ENCODE data around the gene SCUBE1. TPM values are rescaled to one million over a fixed set of nuclear protein-coding genes. Genes with fewer than 3 reads are reported as not detected.

SCUBE1 gene
- total and polyA plus RNA-seq, 10 of the 15 experiments (the other 5 are each of a cell fraction or from before 2014, with no cell fraction given): not detected

GRCh38 chr22:43345761-43346301 lies 2.7 kb upstream of the SCUBE1 start:
- SMC1A ChIA-PET (ENCODE audit: uncharacterized antibody, unreplicated experiment): interaction anchor here (0.7 to 2.5 kb wide), 11 partner anchors 9 to 185 kb away, joined by 3 to 48 read pairs (median 4); no protein-coding TSS in a partner anchor
- in situ Hi-C loops (cut with MboI): loop anchor here (5.0 kb wide), 2 partner anchors 69 to 114 kb away; no protein-coding TSS in a partner anchor
- ATAC-seq: peak; percentile 74

GRCh38 chr22:43345356-43345755 lies 2.2 kb upstream of the SCUBE1 start:
- BruUV-seq (replicated peaks): no TSS peak
- Histone ChIP-seq H3K4me3 (no peak overlapping the region), H3K4me1 (ENCODE audit: control insufficient read depth, insufficient read depth, low read length) (peaks cover 7% of the 10 kb centered on the region), H3K27ac (ENCODE audit: control insufficient read depth, insufficient read depth) (no peak overlapping the region), H4K20me1 (ENCODE audit: control insufficient read depth, insufficient read depth) (no peaks in the 10 kb centered on the region), H3K9me3 (replicated peaks; ENCODE audit: control insufficient read depth, insufficient read depth, low read length) (no peaks in the 10 kb centered on the region; the same call in 2 of the 3 replicates), H3K4me2 (ENCODE audit: control insufficient read depth, insufficient read depth) (no peak overlapping the region), H2AFZ (ENCODE audit: control insufficient read depth, low read depth, low read length) (no peak overlapping the region), H3K36me3 (ENCODE audit: control insufficient read depth in 2 of 2, insufficient read depth in 2 of 2, low read length in 1 of 2) (no peaks in the 10 kb centered on the region), H3K27me3 (replicated peaks in 1 of 2; ENCODE audit: control insufficient read depth in 2 of 2, insufficient read depth in 2 of 2, low read length in 1 of 2) (peaks cover 7 to 8% of the 10 kb centered on the region in 2 experiments; a peak in 3 of 4 replicates), H3K79me2 (ENCODE audit: control insufficient read depth, insufficient read depth, low read length) (no peaks in the 10 kb centered on the region), H3K9ac (ENCODE audit: control insufficient read depth, insufficient read depth, low read length) (no peak overlapping the region)
- ChIA-PET SMC1A (ENCODE audit: uncharacterized antibody, unreplicated experiment) (interaction anchor here (0.7 to 2.5 kb wide), 5 partner anchors 8 to 113 kb away, joined by 4 to 48 read pairs (median 4); no protein-coding TSS in a partner anchor), RAD21 (ENCODE audit: unreplicated experiment) (interaction anchor here (0.8 to 4.6 kb wide), 4 partner anchors 72 to 116 kb away, joined by 3 to 37 read pairs (median 14); no protein-coding TSS in a partner anchor), CTCF (interaction anchor here (1.0 to 4.2 kb wide), 12 partner anchors 7 to 114 kb away, joined by 3 to 73 read pairs (median 7); no protein-coding TSS in a partner anchor), POLR2A (no interaction called here)
- FAIRE-seq: no peak
- no peak for DNase-seq (ENCODE audit: low read depth, low spot score)
- no peak for ATAC-seq
- 69% methylated on average over 7 of the region's 7 CpGs for WGBS (ENCODE audit: insufficient coverage, insufficient replicate concordance, low lambda C conversion rate, missing lambda C conversion rate)
- intact Hi-C loops (cut with micrococcal nuclease; ENCODE audit: unreplicated experiment): no loop called here
- in situ Hi-C loops (cut with MboI): loop anchor here (5.0 kb wide), 2 partner anchors 68 to 113 kb away; no protein-coding TSS in a partner anchor
- TF ChIP-seq SIX5 (IDR thresholded peaks at IDR 0.05; ENCODE audit: low read depth, low read length, severe bottlenecking): no peak
- TF ChIP-seq FOXK2 (IDR thresholded peaks at IDR 0.05): no peak
- TF ChIP-seq IRF4 (IDR thresholded peaks at IDR 0.05; ENCODE audit: low read depth, low read length): no peak
- TF ChIP-seq ZNF384 (IDR thresholded peaks at IDR 0.05; ENCODE audit: borderline replicate concordance, low read depth, low read length): no peak
- TF ChIP-seq POLR2AphosphoS2 (IDR thresholded peaks at IDR 0.05; ENCODE audit: low read depth, low read length): no peak
- TF ChIP-seq EP300 (IDR thresholded peaks at IDR 0.05; ENCODE audit: borderline replicate concordance in 1 of 2, control insufficient read depth in 1 of 2, low read depth in 2 of 2, low read length in 2 of 2): no peak
- no peak for TF ChIP-seq BCLAF1 (IDR thresholded peaks at IDR 0.05)
- TF ChIP-seq NFIC (IDR thresholded peaks at IDR 0.05; ENCODE audit: low read depth, low read length): no peak

More at GRCh38 chr22:43345761-43346301, 2.7 kb upstream of the SCUBE1 start:
- POLR2A ChIA-PET: no interaction called here
- Histone ChIP-seq H4K20me1 (ENCODE audit: control insufficient read depth, insufficient read depth) (no peaks in the 10 kb centered on the region), H3K4me3 (no peak overlapping the region), H3K4me2 (ENCODE audit: control insufficient read depth, insufficient read depth) (no peak overlapping the region), H2AFZ (ENCODE audit: control insufficient read depth, low read depth, low read length) (no peak overlapping the region), H3K36me3 (ENCODE audit: control insufficient read depth in 2 of 2, insufficient read depth in 2 of 2, low read length in 1 of 2) (no peaks in the 10 kb centered on the region), H3K79me2 (ENCODE audit: control insufficient read depth, insufficient read depth, low read length) (no peaks in the 10 kb centered on the region), H3K27me3 (replicated peaks in 1 of 2; ENCODE audit: control insufficient read depth in 2 of 2, insufficient read depth in 2 of 2, low read length in 1 of 2) (peaks cover 7 to 8% of the 10 kb centered on the region in 2 experiments; a peak in 3 of 4 replicates), H3K27ac (ENCODE audit: control insufficient read depth, insufficient read depth) (no peak overlapping the region), H3K9me3 (replicated peaks; ENCODE audit: control insufficient read depth, insufficient read depth, low read length) (no peaks in the 10 kb centered on the region; the same call in 2 of the 3 replicates), H3K4me1 (ENCODE audit: control insufficient read depth, insufficient read depth, low read length) (peaks cover 7% of the 10 kb centered on the region), H3K9ac (ENCODE audit: control insufficient read depth, insufficient read depth, low read length) (no peak overlapping the region)
- no TSS peak for BruUV-seq (replicated peaks)
- RAD21 ChIA-PET (ENCODE audit: unreplicated experiment): interaction anchor here (0.8 to 4.6 kb wide), 8 partner anchors 38 to 116 kb away, joined by 3 to 37 read pairs (median 4); no protein-coding TSS in a partner anchor
- TF ChIP-seq JUNB (IDR thresholded peaks at IDR 0.05) (peak; percentile 62), TCF12 (IDR thresholded peaks at IDR 0.05; ENCODE audit: low read depth, low read length) (0 out of 2 replicates have a peak, but pooled peaks have one; percentile 19), CREB1 (IDR thresholded peaks at IDR 0.05; ENCODE audit: low read depth) (0 out of 2 replicates have a peak, but pooled peaks have one; percentile 15), ESRRA (IDR thresholded peaks at IDR 0.05; ENCODE audit: low read length) (no peak), TCF3 (IDR thresholded peaks at IDR 0.05; ENCODE audit: borderline replicate concordance, insufficient read depth, low read depth, low read length) (0 out of 2 replicates have a peak, but pooled peaks have one; percentile 38)
- DNase-seq (ENCODE audit: low read depth, low spot score): no peak
- CTCF ChIA-PET: interaction anchor here (0.6 to 4.2 kb wide), 22 partner anchors 8 to 500 kb away, joined by 3 to 73 read pairs (median 5); no protein-coding TSS in a partner anchor
- 33% methylated on average over 7 of the region's 7 CpGs for WGBS (ENCODE audit: insufficient coverage, insufficient replicate concordance, low lambda C conversion rate, missing lambda C conversion rate)
- peak; percentile 44 for FAIRE-seq
- intact Hi-C loops (cut with micrococcal nuclease; ENCODE audit: unreplicated experiment): loop anchor here (1.0 kb wide), 2 partner anchors 72 to 115 kb away; no protein-coding TSS in a partner anchor

All from GM12878 (cell line).